H1 (cell line): ENCODE results near the gene PYGL. TPM values are rescaled to one million over a fixed set of nuclear protein-coding genes. Genes with fewer than 3 reads are reported as not detected.

Experiments used
- CTCF ChIA-PET: fragments of 300-600 bp; sonication (Branson Sonifier 250); formaldehyde crosslinking; loops from one replicate; lab custom pipeline; 2021; ENCODE audit not compliant: partially characterized antibody; lab: Charles Lee
- POLR2A ChIA-PET: fragments of 300-600 bp; sonication (Branson Sonifier 250); formaldehyde crosslinking; loops from one replicate; lab custom pipeline; 2021; ENCODE audit warnings: inconsistent platforms; ENCODE audit not compliant: partially characterized antibody; lab: Charles Lee
- DNase-seq, 2 experiments: peaks; one replicate each; pipeline versions ENCODE4 v3.0.0 to v3.0.0-alpha.2; 2010 to 2022; ENCODE audit warnings: low spot score in 2 of 2, low read depth in 1 of 2, mixed read lengths in 1 of 2
- FAIRE-seq: peaks from 2 replicates; lab custom pipeline; 2011; peaks lifted over from hg19 to GRCh38; lab: Jason Lieb, UNC
- H2AFZ ChIP-seq: 2 replicates; pipeline ENCODE4 v1.8.1; 2012; ENCODE audit warnings: low read length, inconsistent platforms
- H2AK5ac ChIP-seq: 2 replicates; pipeline ENCODE4 v1.6.1; 2013; ENCODE audit warnings: low read depth, low read length
- H2BK120ac ChIP-seq: replicated peaks from 2 replicates; pipeline ENCODE3; 2013; ENCODE audit warnings: low read depth, low read length, inconsistent platforms
- H2BK12ac ChIP-seq: 2 replicates; pipeline ENCODE4 v1.6.1; 2013; ENCODE audit warnings: low read depth, low read length
- H2BK15ac ChIP-seq: 2 replicates; pipeline ENCODE4 v1.6.1; 2013; ENCODE audit warnings: low read length
- H2BK20ac ChIP-seq: 2 replicates; pipeline ENCODE4 v1.6.1; 2013; ENCODE audit warnings: low read length
- H2BK5ac ChIP-seq: 2 replicates; pipeline ENCODE4 v1.6.1; 2013; ENCODE audit warnings: low read depth, low read length
- H3K14ac ChIP-seq: 2 replicates; pipeline ENCODE4 v1.6.1; 2013; ENCODE audit warnings: inconsistent platforms; ENCODE audit not compliant: insufficient read length
- H3K18ac ChIP-seq: 2 replicates; pipeline ENCODE4 v1.6.1; 2013; ENCODE audit warnings: low read length; ENCODE audit errors: extremely low read depth
- H3K23ac ChIP-seq: 2 replicates; pipeline ENCODE4 v1.6.1; 2013; ENCODE audit warnings: inconsistent platforms; ENCODE audit not compliant: insufficient read length
- H3K23me2 ChIP-seq: 2 replicates; pipeline ENCODE4 v1.6.1; 2013; ENCODE audit warnings: low read depth, low read length
- H3K27ac ChIP-seq: 2 replicates; pipeline ENCODE4 v1.6.1; 2011; ENCODE audit warnings: low read depth, low read length, inconsistent platforms
- H3K27me3 ChIP-seq, 4 experiments: replicated peaks in 1 of 4; 1 replicate in 1 of 4; 2 replicates in 3 of 4; pipeline versions ENCODE4 v1.6.1 to v1.8.1; 2011 to 2013; ENCODE audit warnings: low read length in 3 of 4, mild to moderate bottlenecking in 3 of 4, inconsistent platforms in 2 of 4, mixed read lengths in 2 of 4, moderate library complexity in 1 of 4; ENCODE audit not compliant: control insufficient read depth in 3 of 4, insufficient read depth in 3 of 4; ENCODE audit errors: extremely low read depth in 1 of 4
- H3K36me3 ChIP-seq, 4 experiments: 2 replicates each; pipeline versions ENCODE4 v1.6.1 to v1.8.1; 2011 to 2013; ENCODE audit warnings: mild to moderate bottlenecking in 4 of 4, low read length in 3 of 4, moderate library complexity in 2 of 4, control low read depth in 1 of 4, inconsistent platforms in 1 of 4; ENCODE audit not compliant: insufficient read depth in 4 of 4, control insufficient read depth in 2 of 4
- H3K4ac ChIP-seq: replicated peaks from 2 replicates; pipeline ENCODE3; 2013; ENCODE audit warnings: low read length, low read depth, mixed read lengths, inconsistent platforms; ENCODE audit not compliant: insufficient read length
- H3K4me1 ChIP-seq, 4 experiments: replicated peaks in 1 of 4; 1 replicate in 1 of 4; 2 replicates in 3 of 4; pipeline versions ENCODE4 v1.6.1 to v1.8.1; 2011 to 2013; ENCODE audit warnings: low read length in 3 of 4, inconsistent platforms in 2 of 4, mixed read lengths in 1 of 4; ENCODE audit not compliant: insufficient read depth in 4 of 4, control insufficient read depth in 3 of 4
- H3K4me2 ChIP-seq, 2 experiments: 2 replicates each; pipeline versions ENCODE4 v1.6.1 to v1.8.1; 2011 to 2013; ENCODE audit warnings: low read depth in 2 of 2, low read length in 2 of 2, control low read depth in 1 of 2, inconsistent platforms in 1 of 2, mild to moderate bottlenecking in 1 of 2; ENCODE audit not compliant: insufficient read depth in 1 of 2
- H3K4me3 ChIP-seq, 4 experiments: fragments of 200-600, 300-600 bp in 1 of 4; sonication (generic), shearing (Covaris generic), sonication (Bioruptor Twin) in 1 of 4; 2 replicates each; pipeline versions ENCODE4 v1.5.1 to v1.8.1; 2011 to 2016; ENCODE audit warnings: low read length in 4 of 4, low read depth in 3 of 4, control low read depth in 2 of 4, inconsistent platforms in 2 of 4, mild to moderate bottlenecking in 2 of 4, mixed read lengths in 1 of 4, moderate library complexity in 1 of 4; ENCODE audit not compliant: insufficient read depth in 2 of 4; ENCODE audit errors: extremely low read depth in 1 of 4
- H3K56ac ChIP-seq: replicated peaks from 2 replicates; pipeline ENCODE3; 2013; ENCODE audit warnings: low read depth, mild to moderate bottlenecking, mixed read lengths, low read length, inconsistent platforms; ENCODE audit not compliant: insufficient read length
- H3K79me1 ChIP-seq: 2 replicates; pipeline ENCODE4 v1.6.1; 2013; ENCODE audit warnings: low read depth, low read length, control low read depth
- H3K79me2 ChIP-seq, 2 experiments: 2 replicates each; pipeline versions ENCODE4 v1.6.1 to v1.8.1; 2012 to 2013; ENCODE audit warnings: low read length in 2 of 2, mild to moderate bottlenecking in 2 of 2, inconsistent platforms in 1 of 2; ENCODE audit not compliant: insufficient read depth in 2 of 2, control insufficient read depth in 1 of 2
- H3K9ac ChIP-seq, 4 experiments: replicated peaks in 1 of 4; 1 replicate in 1 of 4; 2 replicates in 3 of 4; pipeline versions ENCODE4 v1.6.1 to v1.8.1; 2011 to 2013; ENCODE audit warnings: low read depth in 3 of 4, low read length in 3 of 4, control low read depth in 2 of 4, mild to moderate bottlenecking in 2 of 4, moderate library complexity in 2 of 4, inconsistent platforms in 1 of 4; ENCODE audit errors: extremely low read depth in 1 of 4
- H3K9me3 ChIP-seq, 2 experiments: 2 replicates each; pipeline versions ENCODE4 v1.6.1 to v1.8.1; 2012 to 2013; ENCODE audit warnings: mild to moderate bottlenecking in 2 of 2, moderate library complexity in 2 of 2, control low read depth in 1 of 2, inconsistent platforms in 1 of 2, low read depth in 1 of 2, low read length in 1 of 2, mixed read lengths in 1 of 2; ENCODE audit not compliant: insufficient read depth in 2 of 2
- H4K20me1 ChIP-seq, 2 experiments: replicated peaks in 1 of 2; 2 replicates each; pipeline versions ENCODE3 to v1.8.1; 2011 to 2013; ENCODE audit warnings: inconsistent platforms in 2 of 2, low read length in 2 of 2, mild to moderate bottlenecking in 1 of 2; ENCODE audit not compliant: insufficient read depth in 2 of 2, control insufficient read depth in 1 of 2
- H4K5ac ChIP-seq: 2 replicates; pipeline ENCODE4 v1.6.1; 2013; ENCODE audit warnings: low read length, low read depth, mixed read lengths, inconsistent platforms; ENCODE audit not compliant: insufficient read length
- H4K8ac ChIP-seq: 2 replicates; pipeline ENCODE4 v1.8.0; 2013; ENCODE audit warnings: mild to moderate bottlenecking, moderate library complexity, low read length, inconsistent platforms; ENCODE audit not compliant: insufficient read depth; ENCODE audit errors: extremely low read depth
- H4K91ac ChIP-seq: replicated peaks from 2 replicates; pipeline ENCODE3; 2013; ENCODE audit warnings: low read length, mixed read lengths, inconsistent platforms; ENCODE audit not compliant: insufficient read length
- ATF3 ChIP-seq: IDR thresholded peaks from 2 replicates; pipeline ENCODE4 v1.6.1; 2011; ENCODE audit warnings: low read depth, mild to moderate bottlenecking, low read length; ENCODE audit not compliant: insufficient read depth
- CHD1 ChIP-seq: IDR thresholded peaks from 2 replicates; pipeline ENCODE4 v1.6.1; 2012; ENCODE audit warnings: low read depth, low read length, improper control_type of control experiment
- EGR1 ChIP-seq: IDR thresholded peaks from 2 replicates; pipeline ENCODE4 v1.6.1; 2011; ENCODE audit warnings: low read depth, low read length, borderline replicate concordance
- EZH2 ChIP-seq: fragments of 200-600 bp; sonication (generic); IDR thresholded peaks from 2 replicates; pipeline ENCODE4 v1.7.1; 2012; ENCODE audit warnings: low read depth, mild to moderate bottlenecking, moderate library complexity, low read length, inconsistent platforms; ENCODE audit not compliant: severe bottlenecking
- FOSL1 ChIP-seq: IDR thresholded peaks from 2 replicates; pipeline ENCODE4 v1.6.1; 2011; ENCODE audit warnings: mild to moderate bottlenecking, low read depth, low read length, moderate library complexity; ENCODE audit not compliant: insufficient read depth
- RBBP5 ChIP-seq: IDR thresholded peaks from 2 replicates; pipeline ENCODE4 v1.7.1; 2012; ENCODE audit warnings: low read depth, mild to moderate bottlenecking, inconsistent platforms, low read length, moderate library complexity, borderline replicate concordance
- SAP30 ChIP-seq: fragments of 300-600 bp; sonication (generic); IDR thresholded peaks from 2 replicates; pipeline ENCODE4 v1.7.1; 2012; ENCODE audit warnings: low read length, moderate library complexity, mild to moderate bottlenecking, inconsistent platforms; ENCODE audit not compliant: insufficient read depth, insufficient replicate concordance
- SUZ12 ChIP-seq: fragments of 200-600 bp; sonication (generic); IDR thresholded peaks from 2 replicates; pipeline ENCODE4 v1.6.1; 2012; ENCODE audit warnings: mild to moderate bottlenecking, inconsistent platforms, low read length, moderate library complexity, mixed read lengths
- TAF7 ChIP-seq: optimal IDR thresholded peaks from 2 replicates; pipeline ENCODE3; 2011; ENCODE audit warnings: low read depth, mild to moderate bottlenecking, inconsistent platforms, low read length, moderate library complexity, borderline replicate concordance
- TBP ChIP-seq: IDR thresholded peaks from 2 replicates; pipeline ENCODE4 v1.6.1; 2011; ENCODE audit warnings: low read depth, low read length, improper control_type of control experiment
- TCF12 ChIP-seq: IDR thresholded peaks from 2 replicates; pipeline ENCODE4 v1.6.1; 2011; ENCODE audit warnings: low read depth, mild to moderate bottlenecking, low read length
- YY1 ChIP-seq: IDR thresholded peaks from 2 replicates; pipeline ENCODE4 v1.6.1; 2011; ENCODE audit warnings: low read depth, mild to moderate bottlenecking, low read length
- WGBS, 2 experiments: shearing (Covaris generic) in 1 of 2; methylation state at CpG; one replicate each; pipeline versions ENCODE4 v1.1.6 to v1.1.7; 2013 to 2015; ENCODE audit warnings: low lambda C conversion rate in 2 of 2, mixed read lengths in 2 of 2, inconsistent platforms in 1 of 2, low coverage in 1 of 2, missing lambda C conversion rate in 1 of 2; ENCODE audit not compliant: insufficient replicate concordance in 2 of 2, insufficient coverage in 1 of 2, insufficient read length in 1 of 2; ENCODE audit errors: extremely low coverage in 1 of 2, missing lambda C conversion rate in 1 of 2; 5-methylcytosine and 5-hydroxymethylcytosine counted together
- polyA plus RNA-seq, 7 experiments: library from polyadenylated mRNA; depleted of rRNA in 3 of 7; stranded (reverse) in 5 of 7; unstranded in 2 of 7; fragments of >200 nt in 5 of 7; fragments of 200-250 nt in 2 of 7; gene quantifications; 1 replicate in 5 of 7; 2 replicates in 1 of 7; 4 replicates in 1 of 7; pipeline versions ENCODE4 v1.2.1 to v1.2.3, GENCODE V29; 2011 to 2013; ENCODE audit warnings: missing spikeins in 2 of 7, mixed read lengths in 2 of 7
- total RNA-seq: library from RNA; stranded (reverse); fragmentation: NEBNext Ultra II Directional; extraction: Animal tissue kit (Norgen Biotek cat#: 25700); gene quantifications from 2 replicates; pipeline ENCODE4 v1.2.1, GENCODE V29; 2021
- TF ChIP-seq, protein P1 (sequence below): IDR thresholded peaks from 2 replicates; pipeline ENCODE4 v1.6.1; 2012; ENCODE audit warnings: inconsistent platforms

Gene PYGL
- total and polyA plus RNA-seq, 2 of the 8 experiments (the other 6 are each of a cell fraction or from before 2014, with no cell fraction given), result 26.1 to 50.5 TPM

- Histone ChIP-seq H2BK20ac (no peak overlapping the region), H3K4me2 (no peak overlapping the region), H2BK120ac (no peak overlapping the region), H3K18ac (no peak overlapping the region), H2BK5ac (no peak overlapping the region), H2AK5ac (no peak overlapping the region), H3K23me2 (no peaks in the 10 kb centered on the region), H3K4me1 (peaks cover 0 to 8% (median 5%) of the 10 kb centered on the region in 4 experiments; a peak in 4 of 7 replicates), H2BK12ac (no peak overlapping the region), H3K79me1 (no peaks in the 10 kb centered on the region), H3K79me2 (no peaks in the 10 kb centered on the region), H3K4ac (no peak overlapping the region), H4K91ac (no peak overlapping the region), H3K36me3 (no peaks in the 10 kb centered on the region), H4K20me1 (no peaks in the 10 kb centered on the region), H3K14ac (no peak overlapping the region), H4K5ac (no peak overlapping the region), H2AFZ (peak overlapping the region; percentile 42; the same call in 1 of the 2 replicates), H3K9me3 (no peaks in the 10 kb centered on the region), H3K27ac (no peak overlapping the region), H3K9ac (no peak overlapping the region), H4K8ac (no peak overlapping the region), H2BK15ac (no peak overlapping the region), H3K4me3 (no peak overlapping the region), H3K23ac (no peak overlapping the region), H3K27me3 (no peaks in the 10 kb centered on the region), H3K56ac (no peak overlapping the region)
- FAIRE-seq, result no peak
- DNase-seq, result no peak
- CTCF ChIA-PET, result interaction anchor here (0.9 to 7.3 kb wide), 12 partner anchors 9 to 91 kb away, joined by 3 to 58 read pairs (median 6); partner anchors contain the start of gene ABHD12B
- whole genome bisulfite sequencing, 2 experiments, result 81% methylated on average over 4 of the region's 4 CpGs; no CpG with 5 or more reads in 1 of the 2 experiments
- POLR2A ChIA-PET, result interaction anchor here (0.5 kb wide), 1 partner anchor 620 kb away, joined by 3 read pairs; no protein-coding TSS in a partner anchor
- TF ChIP-seq TCF12, result no peak
- no peak for TF ChIP-seq ATF3
- TF ChIP-seq TBP, result no peak
- no peak for TF ChIP-seq SAP30
- TF ChIP-seq TAF7, result no peak
- TF ChIP-seq EZH2, result no peak
- no peak for TF ChIP-seq EGR1
- TF ChIP-seq RBBP5, result no peak
- TF ChIP-seq CHD1, result no peak
- TF ChIP-seq, protein P1, sequence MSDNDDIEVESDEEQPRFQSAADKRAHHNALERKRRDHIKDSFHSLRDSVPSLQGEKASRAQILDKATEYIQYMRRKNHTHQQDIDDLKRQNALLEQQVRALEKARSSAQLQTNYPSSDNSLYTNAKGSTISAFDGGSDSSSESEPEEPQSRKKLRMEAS, result no peak
- TF ChIP-seq YY1, result no peak
- TF ChIP-seq SUZ12, result no peak
- TF ChIP-seq FOSL1, result no peak
Observed at GRCh38 chr14:50862036-50862570, 82.2 kb downstream of the PYGL start.
